IMR-90 (cell line): ENCODE measurements around the gene GMCL1. TPM values are rescaled to one million over a fixed set of nuclear protein-coding genes. Genes with fewer than 3 reads are reported as not detected.

Experiments used
- ATAC-seq: fragments of 200-7000 bp; cut with Tn5 transposase; 2 replicates; pipeline ENCODE4 v1.9.1; 2020; ENCODE audit warnings: low read depth, mild to moderate bottlenecking, moderate library complexity
- BruUV-seq: library from RNA; stranded (reverse); fragments of 400-500 nt; replicated peaks from 2 replicates; lab custom pipeline; 2021; lab: Mats Ljungman, UMichigan
- CTCF ChIA-PET: fragments of 300-600 bp; formaldehyde crosslinking; extraction: SDS; loops from one replicate; lab custom pipeline; 2021; ENCODE audit warnings: antibody characterized with exemption; lab: Yijun Ruan, JAX
- POLR2A ChIA-PET: fragments of 300-600 bp; sonication (Branson Sonifier 250); formaldehyde crosslinking; loops from one replicate; lab custom pipeline; 2022; ENCODE audit warnings: antibody characterized with exemption; ENCODE audit not compliant: unreplicated experiment; lab: Charles Lee
- DNase-seq: peaks from one replicate; pipeline ENCODE4 v3.0.0; 2013
- H2AFZ ChIP-seq: replicated peaks from 2 replicates; pipeline ENCODE3; 2013; ENCODE audit warnings: low read length, mild to moderate bottlenecking; ENCODE audit not compliant: poor library complexity
- H2AK5ac ChIP-seq: 2 replicates; pipeline ENCODE4 v1.6.1; 2013; ENCODE audit warnings: low read depth, low read length, inconsistent platforms
- H2AK9ac ChIP-seq: replicated peaks from 2 replicates; pipeline ENCODE3; 2013; ENCODE audit warnings: mild to moderate bottlenecking, low read depth, low read length, moderate library complexity; ENCODE audit not compliant: poor library complexity
- H2BK120ac ChIP-seq: 2 replicates; pipeline ENCODE4 v1.6.1; 2013; ENCODE audit warnings: low read depth, low read length, inconsistent platforms
- H2BK15ac ChIP-seq: 3 replicates; pipeline ENCODE4 v1.6.1; 2013; ENCODE audit warnings: low read depth, low read length, inconsistent platforms
- H2BK20ac ChIP-seq: 2 replicates; pipeline ENCODE4 v1.6.1; 2013; ENCODE audit warnings: low read depth, mild to moderate bottlenecking, inconsistent platforms, low read length, moderate library complexity
- H2BK5ac ChIP-seq: 2 replicates; pipeline ENCODE4 v1.6.1; 2013; ENCODE audit warnings: mild to moderate bottlenecking, low read depth, low read length, inconsistent platforms; ENCODE audit not compliant: poor library complexity, severe bottlenecking
- H3K14ac ChIP-seq: replicated peaks from 2 replicates; pipeline ENCODE4 v1.6.1; 2013; ENCODE audit warnings: low read depth, low read length, inconsistent platforms
- H3K18ac ChIP-seq: 2 replicates; pipeline ENCODE4 v1.6.1; 2013; ENCODE audit warnings: low read depth, low read length, control low read depth
- H3K23ac ChIP-seq: 2 replicates; pipeline ENCODE4 v1.6.1; 2013; ENCODE audit warnings: low read depth, low read length, inconsistent platforms
- H3K27ac ChIP-seq: 2 replicates; pipeline ENCODE4 v1.5.1; 2013; ENCODE audit warnings: mild to moderate bottlenecking, control low read depth, low read length; ENCODE audit not compliant: insufficient read depth
- H3K27me3 ChIP-seq: 2 replicates; pipeline ENCODE4 v1.6.1; 2013; ENCODE audit warnings: low read length; ENCODE audit not compliant: control insufficient read depth, insufficient read depth
- H3K36me3 ChIP-seq: 2 replicates; pipeline ENCODE4 v1.6.1; 2013; ENCODE audit warnings: low read length, mixed read lengths; ENCODE audit not compliant: control insufficient read depth, insufficient read depth
- H3K4ac ChIP-seq: 2 replicates; pipeline ENCODE4 v1.6.1; 2013; ENCODE audit warnings: low read depth, low read length, inconsistent platforms
- H3K4me1 ChIP-seq: 2 replicates; pipeline ENCODE4 v1.6.1; 2013; ENCODE audit warnings: low read length, mixed read lengths; ENCODE audit not compliant: control insufficient read depth, insufficient read depth
- H3K4me2 ChIP-seq: 2 replicates; pipeline ENCODE4 v1.6.1; 2013; ENCODE audit warnings: low read depth, mild to moderate bottlenecking, control low read depth, low read length, moderate library complexity
- H3K4me3 ChIP-seq: 2 replicates; pipeline ENCODE4 v1.5.1; 2013; ENCODE audit warnings: low read depth, mild to moderate bottlenecking, control low read depth, low read length, moderate library complexity; ENCODE audit not compliant: insufficient read depth
- H3K56ac ChIP-seq: 2 replicates; pipeline ENCODE4 v1.6.1; 2013; ENCODE audit warnings: low read length, inconsistent platforms; ENCODE audit not compliant: insufficient read depth; ENCODE audit errors: extremely low read depth
- H3K79me1 ChIP-seq, 2 experiments: 2 replicates each; pipeline ENCODE4 v1.6.1; 2013; ENCODE audit warnings: low read length in 2 of 2, inconsistent platforms in 1 of 2, low read depth in 1 of 2
- H3K9ac ChIP-seq: 2 replicates; pipeline ENCODE4 v1.6.1; 2013; ENCODE audit warnings: low read depth, low read length, control low read depth
- H3K9me1 ChIP-seq: 2 replicates; pipeline ENCODE4 v1.6.1; 2013; ENCODE audit warnings: low read length, inconsistent platforms; ENCODE audit not compliant: insufficient read depth
- H3K9me3 ChIP-seq: 2 replicates; pipeline ENCODE4 v1.6.1; 2013; ENCODE audit warnings: low read length; ENCODE audit not compliant: control insufficient read depth, insufficient read depth
- H4K20me1 ChIP-seq: 2 replicates; pipeline ENCODE4 v1.6.1; 2013; ENCODE audit warnings: low read length, inconsistent platforms; ENCODE audit not compliant: insufficient read depth
- H4K5ac ChIP-seq: 2 replicates; pipeline ENCODE4 v1.6.1; 2013; ENCODE audit warnings: mild to moderate bottlenecking, low read depth, low read length, control low read depth
- H4K8ac ChIP-seq, 2 experiments: 2 replicates each; pipeline ENCODE4 v1.6.1; 2013; ENCODE audit warnings: low read depth in 2 of 2, low read length in 2 of 2, control low read depth in 1 of 2, inconsistent platforms in 1 of 2
- H4K91ac ChIP-seq: 2 replicates; pipeline ENCODE4 v1.6.1; 2013; ENCODE audit warnings: low read depth, low read length, inconsistent platforms; ENCODE audit not compliant: insufficient read depth
- CTCF ChIP-seq: conservative IDR thresholded peaks from 2 replicates; pipeline ENCODE4 v1.5.1; 2012; ENCODE audit warnings: mild to moderate bottlenecking, low read depth, low read length, improper control_type of control experiment
- ELK1 ChIP-seq: fragments of 150-350 bp; IDR thresholded peaks from 2 replicates; pipeline ENCODE4 v1.6.1; 2016; ENCODE audit warnings: low read depth, mild to moderate bottlenecking, low read length, moderate library complexity, borderline replicate concordance
- FOS ChIP-seq: fragments of 150-350 bp; IDR thresholded peaks from 2 replicates; pipeline ENCODE4 v1.6.1; 2016; ENCODE audit warnings: low read depth, low read length
- MAZ ChIP-seq: IDR thresholded peaks from 2 replicates; pipeline ENCODE4 v1.6.1; 2012; ENCODE audit warnings: low read depth, mild to moderate bottlenecking, low read length, improper control_type of control experiment, moderate library complexity, borderline replicate concordance
- NFE2L2 ChIP-seq: fragments of 150-350 bp; IDR thresholded peaks from 2 replicates; pipeline ENCODE4 v1.6.1; 2016; ENCODE audit warnings: low read depth, mild to moderate bottlenecking, low read length
- whole genome bisulfite sequencing, 2 experiments: methylation state at CpG; one replicate each; pipeline versions ENCODE4 v1.1.5 to v1.1.7; 2013; ENCODE audit warnings: missing lambda C conversion rate in 2 of 2; ENCODE audit not compliant: insufficient read length in 1 of 2; ENCODE audit errors: extremely low coverage in 2 of 2; 5-methylcytosine and 5-hydroxymethylcytosine counted together
- dilution Hi-C: fragments of 300-500 bp; cut with HindIII; formaldehyde crosslinking; loops from one replicate; pipeline ENCODE4 v1.14.3; 2018; ENCODE audit warnings: low sequenced_read_pairs; ENCODE audit not compliant: unreplicated experiment
- in situ Hi-C: fragments of 300-500 bp; cut with MboI; formaldehyde crosslinking; loops from 3 replicates; pipeline ENCODE4 v1.14.3; 2019; ENCODE audit warnings: low sequenced_read_pairs, inconsistent platforms, mixed read lengths
- intact Hi-C: fragments of 100-400 bp; cut with micrococcal nuclease; formaldehyde crosslinking; loops from 2 replicates; pipeline ENCODE4 v1.10.0; 2022
- polyA plus RNA-seq, 3 experiments: library from polyadenylated mRNA; depleted of rRNA; stranded (reverse); fragments of >200 nt; gene quantifications; 2 replicates each; pipeline ENCODE4 v1.2.3, GENCODE V29; 2012; ENCODE audit warnings: low replicate concordance in 1 of 3
- total RNA-seq: library from RNA; depleted of rRNA; stranded (reverse); fragments of >200 nt; gene quantifications from 2 replicates; pipeline ENCODE4 v1.2.3, GENCODE V29; 2012

GMCL1 gene
- total and polyA plus RNA-seq, 2 of the 4 experiments (the other 2 are of a cell fraction), result 2.8 to 3.4 TPM

- ChIA-PET POLR2A (interaction anchor here (0.7 kb wide), 1 partner anchor 330 kb away, joined by 3 read pairs; no protein-coding TSS in a partner anchor), CTCF (interaction anchor here (0.6 kb wide), 1 partner anchor 133 kb away, joined by 4 read pairs; no protein-coding TSS in a partner anchor)
- H3K23ac ChIP-seq, result no peak overlapping the region
- no peak for DNase-seq
- no peaks in the 10 kb centered on the region for H3K4me1 ChIP-seq
- no peaks in the 10 kb centered on the region for H3K27me3 ChIP-seq
- H4K5ac ChIP-seq, result no peak overlapping the region
- no peak overlapping the region for H3K18ac ChIP-seq
- H3K36me3 ChIP-seq, result peaks cover 25% of the 10 kb centered on the region
- H2AFZ ChIP-seq, result no peak overlapping the region
- no peak overlapping the region for H2BK15ac ChIP-seq
- H2BK20ac ChIP-seq, result no peak overlapping the region
- no peak overlapping the region for H2AK5ac ChIP-seq
- H3K4ac ChIP-seq, result no peak overlapping the region
- H3K27ac ChIP-seq, result no peak overlapping the region
- H3K79me1 ChIP-seq, result no peaks in the 10 kb centered on the region; a peak in 1 of 4 replicates
- no peaks in the 10 kb centered on the region for H4K20me1 ChIP-seq
- H3K9me1 ChIP-seq, result no peaks in the 10 kb centered on the region
- dilution Hi-C loops (no loop called here), intact Hi-C loops (no loop called here), in situ Hi-C loops (no loop called here)
- no peak for ATAC-seq
- no peak overlapping the region for H3K4me2 ChIP-seq
- no peak overlapping the region for H4K91ac ChIP-seq
- H2AK9ac ChIP-seq, result no peak overlapping the region
- no peak overlapping the region for H3K4me3 ChIP-seq
- WGBS, 2 experiments, result no CpG with 5 or more reads among the region's 1 CpG
- H2BK5ac ChIP-seq, result no peak overlapping the region
- no peak for TF ChIP-seq CTCF
- no peak for TF ChIP-seq ELK1
- TF ChIP-seq FOS, result no peak
- no peak for TF ChIP-seq MAZ
- no peak for TF ChIP-seq NFE2L2
- H3K56ac ChIP-seq, result no peak overlapping the region
- H2BK120ac ChIP-seq, result no peak overlapping the region
- no peaks in the 10 kb centered on the region for H3K9me3 ChIP-seq
- H3K9ac ChIP-seq, result no peak overlapping the region
- no TSS peak for BruUV-seq
- no peak overlapping the region for H3K14ac ChIP-seq
- no peak overlapping the region for H4K8ac ChIP-seq
These were observed 33.8 kb downstream of the GMCL1 start for GRCh38 chr2:69863298-69863697.
